Vagina (tissue), 2 donors: ENCODE data around the gene GRAPL.
"Not testable (repeated sequence)": the region's sequence is repeated elsewhere in the genome, so short reads cannot be mapped to it uniquely, and the experiment has no call there.

Experiments used
- POLR2A ChIP-seq, 2 donors: fragments of 450-650 bp; IDR thresholded peaks; one replicate each; pipeline ENCODE4 v1.6.1; 2017; ENCODE audit warnings: antibody characterized with exemption in 2 of 2, mild to moderate bottlenecking in 2 of 2, moderate library complexity in 2 of 2
- POLR2AphosphoS5 ChIP-seq, 2 donors: sonication (generic); formaldehyde crosslinking; IDR thresholded peaks; one replicate each; pipeline ENCODE4 v1.9.0; 2017; ENCODE audit warnings: antibody characterized with exemption in 2 of 2, mild to moderate bottlenecking in 2 of 2, low read depth in 1 of 2; ENCODE audit not compliant: insufficient read depth in 1 of 2
- TF ChIP-seq, protein P1 (sequence below), 3 experiments: fragments of 450-650 bp in 2 of 3; fragments of 200-600 bp in 1 of 3; sonication (generic) in 1 of 3; IDR thresholded peaks; one replicate each; pipeline ENCODE4 v1.5.1; 2017 to 2019; ENCODE audit warnings: antibody characterized with exemption in 3 of 3, mild to moderate bottlenecking in 2 of 3, moderate library complexity in 2 of 3

DNA sequence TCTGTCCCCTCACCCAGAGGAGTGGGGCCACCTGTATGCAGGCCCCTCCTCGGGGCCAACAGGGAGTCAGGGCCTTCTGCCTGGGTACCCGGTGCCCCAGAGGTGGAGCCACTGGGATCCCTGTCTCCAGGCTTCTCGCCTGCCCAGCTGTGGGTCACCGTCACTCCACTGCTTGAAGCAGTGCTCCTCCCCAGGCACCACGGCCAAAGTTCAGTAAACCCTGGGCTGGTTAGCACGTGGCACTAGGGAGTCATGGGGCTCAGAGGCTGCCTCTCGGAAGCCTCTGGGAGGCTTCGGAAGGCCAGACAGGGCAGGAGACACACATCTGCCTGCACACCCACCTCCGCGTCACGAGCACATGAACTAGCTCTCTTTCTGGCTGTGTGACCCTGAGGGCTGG is 18.1 kb downstream of the GRAPL start:
- TF ChIP-seq, protein P1, sequence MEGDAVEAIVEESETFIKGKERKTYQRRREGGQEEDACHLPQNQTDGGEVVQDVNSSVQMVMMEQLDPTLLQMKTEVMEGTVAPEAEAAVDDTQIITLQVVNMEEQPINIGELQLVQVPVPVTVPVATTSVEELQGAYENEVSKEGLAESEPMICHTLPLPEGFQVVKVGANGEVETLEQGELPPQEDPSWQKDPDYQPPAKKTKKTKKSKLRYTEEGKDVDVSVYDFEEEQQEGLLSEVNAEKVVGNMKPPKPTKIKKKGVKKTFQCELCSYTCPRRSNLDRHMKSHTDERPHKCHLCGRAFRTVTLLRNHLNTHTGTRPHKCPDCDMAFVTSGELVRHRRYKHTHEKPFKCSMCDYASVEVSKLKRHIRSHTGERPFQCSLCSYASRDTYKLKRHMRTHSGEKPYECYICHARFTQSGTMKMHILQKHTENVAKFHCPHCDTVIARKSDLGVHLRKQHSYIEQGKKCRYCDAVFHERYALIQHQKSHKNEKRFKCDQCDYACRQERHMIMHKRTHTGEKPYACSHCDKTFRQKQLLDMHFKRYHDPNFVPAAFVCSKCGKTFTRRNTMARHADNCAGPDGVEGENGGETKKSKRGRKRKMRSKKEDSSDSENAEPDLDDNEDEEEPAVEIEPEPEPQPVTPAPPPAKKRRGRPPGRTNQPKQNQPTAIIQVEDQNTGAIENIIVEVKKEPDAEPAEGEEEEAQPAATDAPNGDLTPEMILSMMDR (IDR thresholded peaks at IDR 0.05) = not testable (repeated sequence)
- TF ChIP-seq POLR2A (IDR thresholded peaks at IDR 0.05); POLR2AphosphoS5 (IDR thresholded peaks at IDR 0.05; ENCODE audit: insufficient read depth in 1 of 2, low read depth in 1 of 2): not testable (repeated sequence)
